Inflammatory macrophage (primary cell): ENCODE measurements around the gene FZD4.
"Not testable (repeated sequence)": the region's sequence is repeated elsewhere in the genome, so short reads cannot be mapped to it uniquely, and the experiment has no call there.

Source experiments
- DNase-seq, 2 donors: peaks; one replicate each; pipeline ENCODE4 v3.0.0-alpha.2; 2020 to 2022

The FZD4 gene

GRCh38 chr11:86937193-86937806 is 17.9 kb downstream of the FZD4 start:
- not testable (repeated sequence) for DNase-seq

GRCh38 chr11:86934926-86935579 is 20.1 kb downstream of the FZD4 start:
- no peak for DNase-seq

- DNase-seq, result no peak
Measured at GRCh38 chr11:86934582-86934900, 20.7 kb downstream of the FZD4 start.

DNA sequence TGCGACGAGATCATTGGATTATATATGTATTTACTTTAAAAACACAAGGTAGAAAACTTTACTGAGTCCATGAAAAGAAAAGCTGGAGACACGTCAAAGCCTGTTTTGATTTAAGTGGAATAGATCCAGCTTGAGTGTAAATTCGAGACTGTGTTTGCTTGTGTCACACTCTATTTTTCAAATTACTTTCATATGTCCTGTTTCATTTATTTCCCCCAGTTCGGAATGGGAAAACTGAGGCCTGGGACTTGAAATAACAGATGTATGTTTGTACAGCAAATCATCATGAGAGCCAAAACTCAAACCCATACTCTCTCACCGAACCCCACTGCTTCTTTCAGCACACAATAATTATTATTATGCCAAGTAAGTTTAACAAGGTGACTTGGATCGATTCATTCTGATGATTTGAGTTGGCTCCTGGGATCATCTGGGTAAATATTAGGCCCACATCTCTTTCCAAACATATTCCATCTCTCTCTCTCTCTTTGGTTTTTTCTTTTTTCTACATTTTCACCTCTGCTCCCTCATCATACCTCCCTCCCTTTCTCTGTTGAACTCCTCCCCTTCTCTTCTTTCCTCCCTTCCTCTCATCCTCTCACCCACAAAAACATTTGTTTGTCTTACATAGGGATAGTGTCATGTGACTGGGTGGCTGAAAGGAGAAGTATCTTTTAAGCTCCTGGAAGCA is 21.2 kb downstream of the FZD4 start:
- no peak for DNase-seq

GRCh38 chr11:86932924-86933875 is 22.0 kb downstream of the FZD4 start:
- no peak for DNase-seq

DNA sequence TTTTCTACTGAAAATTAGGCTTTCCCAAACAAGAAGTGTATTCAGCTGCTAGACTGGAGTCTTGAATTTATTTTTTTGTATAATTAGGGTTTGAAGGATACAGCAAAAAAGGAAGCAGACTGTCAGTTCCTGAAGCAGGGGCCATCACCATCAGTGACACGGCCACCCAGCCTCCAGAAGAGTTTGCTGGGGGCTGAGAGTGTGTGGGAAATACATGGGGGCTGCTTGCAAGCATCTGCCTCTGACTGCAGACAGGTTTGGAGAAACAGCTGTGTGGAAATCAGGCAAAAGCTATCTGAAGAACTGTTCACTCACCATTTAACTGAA is 23.0 kb downstream of the FZD4 start:
- no peak for DNase-seq

DNA sequence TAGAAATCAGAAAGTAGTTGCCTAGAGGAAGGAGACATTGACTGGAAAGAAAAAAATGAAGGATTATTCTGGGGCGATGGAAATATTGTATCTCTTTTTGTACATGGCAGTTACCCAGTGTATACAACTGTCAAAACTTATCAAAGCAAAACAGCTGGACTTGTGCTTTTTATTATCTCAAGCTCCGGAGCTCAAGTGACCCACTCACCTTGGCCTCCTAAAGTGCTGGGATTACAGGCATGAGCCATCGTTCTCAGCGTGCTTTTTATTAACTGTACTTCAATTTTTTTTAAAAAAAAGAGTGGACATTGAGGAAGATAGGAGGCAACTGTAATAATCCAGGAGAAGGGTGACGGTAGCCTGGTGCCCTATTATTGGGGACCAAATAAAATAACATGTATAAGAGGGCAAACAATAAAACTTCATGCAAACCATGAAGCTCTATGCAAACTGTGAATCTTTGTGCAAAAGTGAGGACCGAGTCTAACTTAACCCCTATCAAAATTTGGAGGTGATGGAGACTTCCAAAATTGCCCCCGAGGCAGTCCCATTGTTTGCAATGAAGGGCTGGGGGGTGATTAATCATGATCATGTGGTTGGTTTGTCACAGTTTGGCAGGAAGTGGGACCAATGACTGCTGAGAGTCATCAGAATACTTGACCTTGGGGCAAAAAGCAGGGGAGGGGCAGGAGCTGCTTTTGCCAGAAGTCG is 23.5 kb downstream of the FZD4 start:
- peak in 1 of 2 donors; percentile 29 for DNase-seq

DNA sequence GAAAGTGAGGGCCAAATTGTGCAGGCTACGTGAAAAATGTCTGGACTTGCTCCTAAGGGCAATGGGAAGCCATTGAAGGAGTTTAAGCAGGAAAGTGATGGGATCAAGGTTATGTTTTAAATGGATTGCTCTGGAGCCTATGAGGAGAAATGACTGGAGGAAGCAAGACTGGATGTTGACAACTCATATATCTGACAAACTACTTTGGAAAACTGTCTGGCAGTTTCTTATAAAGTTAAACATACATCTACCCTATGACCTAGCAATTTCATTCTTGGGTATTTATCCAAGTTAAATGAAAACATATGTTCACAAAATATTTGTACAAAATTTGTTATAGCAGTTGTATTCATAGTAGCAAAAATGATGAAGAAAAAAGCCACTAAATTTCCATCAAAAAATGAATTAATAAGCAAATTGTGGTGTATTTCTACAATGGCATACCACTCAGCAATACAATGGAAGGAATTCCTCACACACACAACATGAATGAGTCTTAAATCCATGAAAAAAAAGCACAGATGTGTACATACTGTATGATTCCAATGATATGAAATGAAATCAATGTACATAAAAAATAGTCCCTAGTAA is 24.1 kb downstream of the FZD4 start:
- no peak for DNase-seq

- no peak for DNase-seq
Measured at GRCh38 chr11:86926975-86927374, 28.2 kb downstream of the FZD4 start.

GRCh38 chr11:86923999-86924766 is 31.0 kb downstream of the FZD4 start:
- DNase-seq, result no peak

DNA sequence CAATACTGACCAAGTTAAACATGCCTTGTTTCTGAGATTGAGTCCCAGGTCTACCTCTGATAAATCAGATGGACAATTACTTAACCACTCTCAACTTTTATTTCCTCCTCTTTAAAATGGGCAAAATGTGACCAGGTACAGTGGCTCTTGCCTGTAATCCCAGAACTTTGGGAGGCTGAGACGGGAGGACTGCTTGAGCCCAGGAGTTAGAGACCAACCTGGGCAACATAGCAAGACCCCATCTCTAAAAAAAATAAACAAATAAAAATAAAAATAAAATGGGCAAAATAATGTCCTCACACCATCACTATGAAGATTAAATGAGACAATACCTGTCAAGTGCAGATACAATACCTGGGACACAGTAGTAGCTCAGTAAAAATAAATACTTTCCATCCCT is 33.0 kb downstream of the FZD4 start:
- no peak for DNase-seq

- DNase-seq, result peak in 1 of 2 donors; percentile 11
Measured at GRCh38 chr11:86919557-86920210, 35.5 kb downstream of the FZD4 start.

- DNase-seq, result no peak
Measured at GRCh38 chr11:86918973-86919372, 36.2 kb downstream of the FZD4 start.

DNA sequence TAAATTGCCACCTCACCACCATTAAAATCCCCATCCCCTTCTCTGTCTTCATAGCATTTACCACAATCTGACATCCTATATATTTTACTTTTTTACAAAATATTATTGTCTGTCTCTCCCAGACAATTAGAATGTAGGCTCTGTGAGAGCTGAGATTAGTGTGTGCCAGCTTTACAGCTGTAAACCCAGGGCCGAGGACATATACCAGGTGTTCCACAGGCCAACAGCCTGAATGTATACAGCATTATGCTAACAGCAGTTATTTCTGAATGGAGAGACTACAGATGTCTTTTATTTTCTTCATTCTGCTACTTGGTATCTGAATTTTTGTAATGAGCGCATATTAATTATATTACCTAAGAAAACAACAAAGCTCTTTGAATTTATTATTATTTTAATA is 36.7 kb downstream of the FZD4 start:
- DNase-seq, result no peak

DNA sequence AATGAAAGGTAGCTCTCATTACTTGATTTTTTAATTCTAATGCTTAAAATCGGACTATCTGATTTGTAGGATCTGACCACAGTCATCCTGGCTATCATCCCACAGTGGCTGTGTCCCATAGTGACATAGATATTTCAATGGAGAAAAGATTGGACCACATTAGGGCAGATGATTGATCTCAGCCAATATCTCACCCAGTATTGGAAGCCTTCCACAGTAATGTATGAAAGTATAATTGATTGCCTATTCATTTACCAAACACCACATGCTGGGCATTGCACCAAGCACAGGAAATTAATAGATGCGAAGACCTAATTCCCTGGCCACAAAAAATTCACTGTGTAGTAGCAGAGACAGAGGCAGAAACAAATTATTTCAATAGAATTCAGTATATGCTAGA is 37.6 kb downstream of the FZD4 start:
- no peak for DNase-seq

- no peak for DNase-seq
Measured at GRCh38 chr11:86916330-86916729, 38.9 kb downstream of the FZD4 start.

DNA sequence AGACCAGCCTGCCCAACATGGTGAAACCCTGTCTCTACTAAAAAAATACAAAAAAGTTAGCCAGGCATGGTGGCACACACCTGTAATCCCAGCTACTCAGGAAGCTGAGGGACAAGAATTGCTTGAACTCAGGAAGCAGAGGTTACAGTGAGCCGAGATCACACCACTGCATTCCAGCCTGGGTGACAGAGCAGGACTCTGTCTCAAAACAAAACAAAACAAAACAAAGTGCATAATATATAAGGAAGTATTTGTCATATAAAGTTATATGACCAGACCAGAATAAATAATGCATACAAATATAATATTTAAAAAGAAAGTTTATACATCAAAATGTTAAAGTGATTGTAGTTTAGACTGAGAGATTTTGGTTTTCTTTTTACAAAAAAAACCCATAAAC is 39.3 kb downstream of the FZD4 start:
- DNase-seq, result not testable (repeated sequence)

DNA sequence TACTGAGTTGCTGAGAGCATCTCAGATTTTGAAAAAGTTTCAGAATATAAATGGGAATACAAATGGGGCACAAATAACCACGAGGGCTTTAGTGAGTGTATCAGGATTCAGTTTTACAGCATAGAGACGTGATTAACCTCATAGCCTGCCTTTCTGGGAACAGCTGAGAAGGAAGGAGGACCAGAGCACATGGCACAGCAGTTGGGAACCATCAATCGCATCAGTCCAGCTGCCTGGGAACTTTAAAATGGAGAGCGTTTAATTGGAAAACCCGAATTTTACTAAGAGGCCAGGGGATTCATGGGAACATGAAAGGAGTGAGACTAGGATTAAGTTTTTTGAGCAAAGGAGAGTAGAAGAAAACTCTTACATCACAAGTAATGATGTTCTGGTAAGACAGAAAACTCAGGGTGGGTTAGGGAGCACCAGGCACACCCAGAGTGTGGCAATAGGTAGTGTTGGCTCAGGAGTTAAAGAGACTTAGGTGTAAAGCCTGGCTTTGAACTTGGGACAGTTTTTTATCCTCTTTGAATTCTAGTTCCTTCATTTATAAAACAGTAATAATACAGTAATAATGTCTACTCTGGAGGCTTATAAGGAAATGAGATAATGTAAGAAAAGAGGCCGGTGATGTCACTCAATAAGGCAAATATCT is 40.2 kb downstream of the FZD4 start:
- no peak for DNase-seq

- no peak for DNase-seq
Measured at GRCh38 chr11:86912238-86912637, 43.0 kb downstream of the FZD4 start.

DNA sequence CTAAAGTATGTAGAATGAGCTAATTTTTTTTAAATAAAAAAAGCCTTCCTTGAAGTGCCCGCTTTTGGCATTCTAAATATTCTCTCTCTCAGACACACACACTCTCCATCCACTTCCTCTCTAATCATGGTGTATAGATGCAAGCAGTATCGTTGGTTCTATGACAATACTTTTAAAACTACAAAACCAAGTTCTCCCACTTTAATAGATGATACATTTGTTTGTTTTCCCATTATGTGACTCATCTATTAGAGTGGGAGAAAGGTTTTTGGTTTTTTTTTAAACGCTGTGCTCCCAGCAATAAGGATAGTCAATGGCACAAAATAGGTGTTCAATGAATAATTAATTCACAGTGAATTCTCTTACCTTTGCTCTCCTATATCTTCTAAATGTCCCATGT is 44.6 kb downstream of the FZD4 start:
- DNase-seq, result no peak
